Activated effector memory CD4-positive, alpha-beta T cell treated with Interleukin-2 at 50 U/mL for 16 hours (primary cell): ENCODE data around the gene C16orf89.

ENCODE experiments used
- DNase-seq: peaks from one replicate; pipeline ENCODE4 v3.0.0-alpha.2; 2020

The C16orf89 gene

GRCh38 chr16:5002699-5003143 is 63.0 kb downstream of the C16orf89 start:
- DNase-seq = no peak

- DNase-seq = no peak
Observed at GRCh38 chr16:5001986-5002385, 63.8 kb downstream of the C16orf89 start.

- DNase-seq = no peak
Observed at GRCh38 chr16:5001571-5001970, 64.2 kb downstream of the C16orf89 start.

- DNase-seq = no peak
Observed at GRCh38 chr16:5000573-5001001, 65.2 kb downstream of the C16orf89 start.

GRCh38 chr16:4994719-4995434 is 70.9 kb downstream of the C16orf89 start:
- no peak for DNase-seq
